T-helper 1 cell treated with Interleukin-12 subunit alpha and Interleukin-12 subunit beta and Interleukin-4 antibody, amounts not matched to agents 30 ng/mL and 1 ng/mL, for 36 hours (primary cell): ENCODE data around the gene MIS12. TPM values are rescaled to one million over a fixed set of nuclear protein-coding genes. Genes with fewer than 3 reads are reported as not detected.

ENCODE experiments used
- intact Hi-C: fragments of 100-400 bp; cut with micrococcal nuclease; formaldehyde crosslinking; loops from one replicate; pipeline ENCODE4 v1.15.1; 2024
- total RNA-seq: library from RNA; stranded (reverse); gene quantifications from 2 replicates; pipeline ENCODE4 v1.2.3, GENCODE V29; 2022

Gene MIS12
- 35.6 and 37.4 TPM in 2 replicates for total RNA-seq

GRCh38 chr17:5486206-5487124 is at the start of gene MIS12:
MIS12 (plus strand) TSS chr17:5486566; CDS start chr17:5488863, 2,297 bp downstream.
- intact Hi-C loops = loop anchor here (1.0 to 5.0 kb wide), 14 partner anchors 15 to 1821 kb away; partner anchors contain the start of genes C1QBP, EIF5A, KIAA0753 and NLRP1

- intact Hi-C loops = loop anchor here (2.0 to 5.0 kb wide), 2 partner anchors 241 to 1004 kb away; partner anchors contain the start of gene PIMREG
Measured at GRCh38 chr17:5437721-5438317, 48.5 kb upstream of the MIS12 start.

- intact Hi-C loops = loop anchor here (1.0 to 5.0 kb wide), 7 partner anchors 20 to 1003 kb away; partner anchors contain the start of genes DERL2, MIS12, NUP88 and PIMREG
Measured at GRCh38 chr17:5438716-5439445, 47.5 kb upstream of the MIS12 start, which contains the start of gene C1QBP. C1QBP (minus strand) TSS chr17:5439155; CDS start chr17:5439073, 82 bp downstream.

- intact Hi-C loops = loop anchor here (1.0 to 5.0 kb wide), 7 partner anchors 20 to 1003 kb away; partner anchors contain the start of genes DERL2, MIS12, NUP88 and PIMREG
Measured at GRCh38 chr17:5439446-5439764, 47.0 kb upstream of the MIS12 start.

- intact Hi-C loops = no loop called here
Measured at GRCh38 chr17:5443728-5444127, 42.6 kb upstream of the MIS12 start.

GRCh38 chr17:5444209-5444608 is 42.2 kb upstream of the MIS12 start:
- intact Hi-C loops = no loop called here

- intact Hi-C loops = no loop called here
Measured at GRCh38 chr17:5446786-5447185, 39.6 kb upstream of the MIS12 start.

GRCh38 chr17:5464717-5465507 is 21.5 kb upstream of the MIS12 start:
- intact Hi-C loops = no loop called here

GRCh38 chr17:5466295-5466694 is 20.1 kb upstream of the MIS12 start:
- intact Hi-C loops = no loop called here

- intact Hi-C loops = no loop called here
Measured at GRCh38 chr17:5467416-5467815, 18.9 kb upstream of the MIS12 start.

- intact Hi-C loops = no loop called here
Measured at GRCh38 chr17:5468075-5468473, 18.3 kb upstream of the MIS12 start.

- intact Hi-C loops = no loop called here
Measured at GRCh38 chr17:5472511-5472910, 13.9 kb upstream of the MIS12 start.

GRCh38 chr17:5473906-5474305 is 12.5 kb upstream of the MIS12 start:
- intact Hi-C loops = no loop called here

- intact Hi-C loops = no loop called here
Measured at GRCh38 chr17:5478992-5479391, 7.4 kb upstream of the MIS12 start.

- intact Hi-C loops = no loop called here
Measured at GRCh38 chr17:5480962-5481361, 5.4 kb upstream of the MIS12 start.

GRCh38 chr17:5481451-5481850 is 4.9 kb upstream of the MIS12 start:
- intact Hi-C loops = no loop called here

- intact Hi-C loops = loop anchor here (1.0 to 5.0 kb wide), 14 partner anchors 16 to 1822 kb away; partner anchors contain the start of genes C1QBP, EIF5A, KIAA0753 and NLRP1
Measured at GRCh38 chr17:5485270-5486205, 828 bp upstream of the MIS12 start, which contains the start of gene DERL2. DERL2 (minus strand) TSS chr17:5486178; CDS start chr17:5486161, 17 bp downstream.

GRCh38 chr17:5488752-5489151 is 2.4 kb downstream of the MIS12 start:
- intact Hi-C loops = loop anchor here (5.0 kb wide), 2 partner anchors 296 to 1819 kb away; partner anchors contain the start of genes EIF5A and ZNF594

GRCh38 chr17:5492970-5493369 is 6.6 kb downstream of the MIS12 start:
- intact Hi-C loops = no loop called here
